Measurements from ENCODE around the gene EIF3L.

- TF ChIP-seq EZH2 (IDR thresholded peaks at IDR 0.05; ENCODE audit: borderline replicate concordance, low read depth, low read length, severe bottlenecking) (no peak), CTCF (IDR thresholded peaks at IDR 0.05; ENCODE audit: borderline replicate concordance, extremely low read depth, low read length, poor library complexity, severe bottlenecking) (no peak)
These were observed 41.6 kb upstream of the EIF3L start, which contains the start of gene GCAT for GRCh38 chr22:37807410-37808293.

Data from DND-41 (cell line).